Measurements from ENCODE around the gene DOC2B.

Gene DOC2B

DNA sequence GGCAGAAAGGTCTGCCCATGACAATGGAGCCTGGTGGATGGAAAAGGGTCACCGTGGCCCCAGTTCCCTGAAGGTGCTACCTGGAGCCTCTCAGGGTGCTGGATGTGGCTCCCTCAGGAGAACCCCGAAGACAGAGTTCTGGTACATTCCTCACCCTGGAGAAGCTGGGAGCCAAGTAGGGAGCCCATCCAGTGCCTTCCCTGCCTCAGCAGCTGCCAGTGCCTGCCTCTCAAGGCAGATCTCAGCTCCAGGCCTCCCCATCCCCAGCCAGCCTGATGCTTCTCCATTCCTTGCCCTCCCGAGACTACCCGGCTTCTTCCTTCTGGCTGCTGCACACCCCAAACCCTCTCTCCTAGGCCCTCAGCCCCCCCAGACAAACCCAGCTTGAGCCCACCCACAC lies 23.5 kb downstream of the DOC2B start:
- Histone ChIP-seq H3K4me1 (ENCODE audit: control insufficient read depth in 1 of 2, insufficient read depth in 2 of 2, low read length in 2 of 2) (no peaks in the 10 kb centered on the region), H3K27ac (ENCODE audit: low read length) (no peak overlapping the region), H3K9me3 (ENCODE audit: control insufficient read depth in 1 of 2, low read length in 2 of 2) (no peaks in the 10 kb centered on the region), H3K36me3 (ENCODE audit: control insufficient read depth in 1 of 2, insufficient read depth in 2 of 2, low read length in 2 of 2) (peaks cover 0 to 4% of the 10 kb centered on the region in 2 donors), H3K4me3 (ENCODE audit: low read depth in 1 of 2, low read length in 2 of 2) (no peak overlapping the region), H3K27me3 (ENCODE audit: low read depth, low read length) (no peaks in the 10 kb centered on the region)

DNA sequence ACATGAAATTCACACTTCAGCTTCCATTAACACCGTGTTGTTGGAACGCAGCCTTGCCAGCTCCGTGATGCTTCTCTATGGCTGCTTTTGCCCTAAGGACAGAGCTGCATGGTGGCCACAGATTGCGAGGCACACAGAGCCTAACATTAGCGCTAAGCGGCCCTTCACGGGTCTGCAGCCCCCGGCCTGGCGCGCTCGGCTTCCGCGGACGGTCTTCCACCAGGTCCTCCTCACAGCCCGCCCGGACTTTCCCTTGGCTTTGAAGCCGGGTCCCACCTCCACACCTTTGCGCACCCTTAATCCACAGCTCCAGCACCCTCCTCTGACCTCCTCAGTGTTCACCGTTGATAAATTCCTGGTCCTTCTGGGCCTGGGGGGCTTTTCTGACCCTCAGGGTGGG lies 24.5 kb downstream of the DOC2B start:
- H3K27ac ChIP-seq (ENCODE audit: low read length), result no peak overlapping the region
- H3K27me3 ChIP-seq (ENCODE audit: low read depth, low read length), result no peaks in the 10 kb centered on the region
- H3K4me3 ChIP-seq (ENCODE audit: low read depth in 1 of 2, low read length in 2 of 2), result no peak overlapping the region
- no peaks in the 10 kb centered on the region for H3K9me3 ChIP-seq (ENCODE audit: control insufficient read depth in 1 of 2, low read length in 2 of 2)
- H3K36me3 ChIP-seq (ENCODE audit: control insufficient read depth in 1 of 2, insufficient read depth in 2 of 2, low read length in 2 of 2), result peaks cover 0 to 4% of the 10 kb centered on the region in 2 donors
- no peaks in the 10 kb centered on the region for H3K4me1 ChIP-seq (ENCODE audit: control insufficient read depth in 1 of 2, insufficient read depth in 2 of 2, low read length in 2 of 2)

DNA sequence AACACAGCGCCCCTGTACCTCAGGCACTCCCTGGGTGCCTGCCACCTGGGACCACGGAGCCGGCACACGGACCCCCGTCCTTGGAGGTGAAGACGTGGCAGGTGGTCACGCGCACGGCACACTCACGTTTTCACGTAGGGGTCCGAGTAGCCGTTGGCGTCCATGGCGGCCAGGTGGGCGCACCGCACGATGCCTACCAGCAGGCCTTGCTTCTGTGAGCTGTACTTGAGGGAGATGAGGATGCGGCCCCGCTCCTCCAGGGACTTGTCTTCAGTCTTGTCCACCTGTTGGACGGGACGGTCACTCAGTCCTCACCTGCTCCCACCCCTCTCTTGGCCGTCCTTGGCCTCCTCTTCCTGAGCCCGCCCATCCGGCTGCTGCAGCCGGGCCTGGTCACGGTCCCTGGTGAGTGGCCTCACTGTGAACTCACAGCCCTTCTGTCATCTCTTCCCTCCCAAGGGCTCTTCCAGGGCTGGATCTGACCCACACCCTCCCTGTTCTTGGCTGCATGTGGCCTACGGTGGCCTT lies 25.3 kb downstream of the DOC2B start:
- no peak overlapping the region for H3K27ac ChIP-seq (ENCODE audit: low read length)
- H3K9me3 ChIP-seq (ENCODE audit: control insufficient read depth in 1 of 2, low read length in 2 of 2), result no peaks in the 10 kb centered on the region
- peaks cover 0 to 4% of the 10 kb centered on the region in 2 donors for H3K36me3 ChIP-seq (ENCODE audit: control insufficient read depth in 1 of 2, insufficient read depth in 2 of 2, low read length in 2 of 2)
- no peaks in the 10 kb centered on the region for H3K4me1 ChIP-seq (ENCODE audit: control insufficient read depth in 1 of 2, insufficient read depth in 2 of 2, low read length in 2 of 2)
- H3K4me3 ChIP-seq (ENCODE audit: low read depth in 1 of 2, low read length in 2 of 2), result no peak overlapping the region
- H3K27me3 ChIP-seq (ENCODE audit: low read depth, low read length), result no peaks in the 10 kb centered on the region

DNA sequence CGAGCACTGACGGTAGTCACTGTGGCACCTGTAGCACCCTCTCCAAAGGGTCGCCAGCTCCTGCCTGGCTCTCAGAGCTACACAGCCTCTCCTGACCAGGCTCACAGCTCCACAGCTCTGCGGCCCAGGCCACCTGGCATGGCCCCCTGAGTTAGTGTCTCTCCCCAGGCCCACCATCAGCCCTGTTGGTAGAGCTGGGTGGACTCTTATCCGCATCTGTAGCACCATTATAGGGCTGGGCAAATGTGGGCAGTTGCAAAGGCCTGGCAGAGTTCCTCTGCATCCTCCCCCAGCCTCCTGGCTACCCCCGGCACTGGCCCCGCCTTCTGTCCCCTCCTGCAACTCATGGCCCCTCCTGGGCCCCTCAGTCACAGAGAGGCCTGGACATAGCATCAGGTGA lies 25.9 kb downstream of the DOC2B start:
- H3K9me3 ChIP-seq (ENCODE audit: control insufficient read depth in 1 of 2, low read length in 2 of 2), result no peaks in the 10 kb centered on the region
- H3K4me1 ChIP-seq (ENCODE audit: control insufficient read depth in 1 of 2, insufficient read depth in 2 of 2, low read length in 2 of 2), result no peaks in the 10 kb centered on the region
- peaks cover 0 to 4% of the 10 kb centered on the region in 2 donors for H3K36me3 ChIP-seq (ENCODE audit: control insufficient read depth in 1 of 2, insufficient read depth in 2 of 2, low read length in 2 of 2)
- H3K27ac ChIP-seq (ENCODE audit: low read length), result no peak overlapping the region
- H3K4me3 ChIP-seq (ENCODE audit: low read depth in 1 of 2, low read length in 2 of 2), result no peak overlapping the region
- no peaks in the 10 kb centered on the region for H3K27me3 ChIP-seq (ENCODE audit: low read depth, low read length)

DNA sequence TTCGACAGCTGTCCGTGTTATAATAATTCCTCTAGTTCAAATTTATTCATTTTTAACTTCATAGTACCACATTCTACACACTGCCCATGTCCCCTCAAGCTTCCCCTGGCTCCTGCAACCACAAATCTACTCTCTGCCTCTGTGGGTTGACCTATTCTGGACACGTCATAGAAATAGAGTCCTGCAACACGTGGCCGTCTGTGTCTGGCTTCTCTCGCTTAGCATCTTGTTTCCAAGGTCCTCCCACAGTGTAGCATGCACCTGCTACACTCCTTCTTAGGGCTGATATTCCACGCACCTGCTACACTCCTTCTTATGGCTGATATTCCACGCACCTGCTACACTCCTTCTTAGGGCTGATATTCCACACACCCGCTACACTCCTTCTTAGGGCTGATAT lies 27.6 kb downstream of the DOC2B start:
- no peaks in the 10 kb centered on the region for H3K36me3 ChIP-seq (ENCODE audit: control insufficient read depth in 1 of 2, insufficient read depth in 2 of 2, low read length in 2 of 2)
- H3K4me1 ChIP-seq (ENCODE audit: control insufficient read depth in 1 of 2, insufficient read depth in 2 of 2, low read length in 2 of 2), result no peaks in the 10 kb centered on the region
- H3K9me3 ChIP-seq (ENCODE audit: control insufficient read depth in 1 of 2, low read length in 2 of 2), result no peaks in the 10 kb centered on the region
- no peaks in the 10 kb centered on the region for H3K27me3 ChIP-seq (ENCODE audit: low read depth, low read length)
- no peak overlapping the region for H3K4me3 ChIP-seq (ENCODE audit: low read depth in 1 of 2, low read length in 2 of 2)
- H3K27ac ChIP-seq (ENCODE audit: low read length), result no peak overlapping the region

DNA sequence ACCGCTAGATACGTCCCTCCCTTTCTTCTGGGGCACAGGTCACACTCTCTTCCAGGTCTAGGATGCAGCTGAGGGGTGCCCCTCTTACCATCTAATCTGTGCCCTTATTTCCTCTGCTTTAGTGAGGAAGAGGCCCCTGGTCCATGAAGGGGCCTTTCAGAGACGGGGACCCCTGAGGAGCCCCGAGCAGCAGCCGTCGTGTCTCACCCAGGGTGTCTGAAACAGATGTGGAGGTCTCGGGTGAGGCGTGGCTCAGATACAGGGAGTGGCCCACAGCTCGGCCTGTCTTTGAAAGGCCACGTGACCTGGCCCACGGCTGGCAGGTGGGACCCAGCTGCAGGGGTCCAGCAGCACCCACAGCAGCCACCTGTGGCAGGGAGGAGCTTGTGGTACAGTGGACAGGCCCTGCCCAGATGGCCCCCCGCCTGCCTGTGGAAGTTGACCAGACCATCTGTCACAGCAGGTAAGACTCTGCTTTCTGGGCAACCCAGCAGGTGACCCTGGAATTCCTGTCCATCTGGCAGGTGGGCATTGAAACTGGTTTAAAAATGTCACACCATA lies 28.5 kb downstream of the DOC2B start:
- H3K27me3 ChIP-seq (ENCODE audit: low read depth, low read length), result no peaks in the 10 kb centered on the region
- no peaks in the 10 kb centered on the region for H3K9me3 ChIP-seq (ENCODE audit: control insufficient read depth in 1 of 2, low read length in 2 of 2)
- H3K4me1 ChIP-seq (ENCODE audit: control insufficient read depth in 1 of 2, insufficient read depth in 2 of 2, low read length in 2 of 2), result no peaks in the 10 kb centered on the region
- no peak overlapping the region for H3K4me3 ChIP-seq (ENCODE audit: low read depth in 1 of 2, low read length in 2 of 2)
- no peak overlapping the region for H3K27ac ChIP-seq (ENCODE audit: low read length)
- H3K36me3 ChIP-seq (ENCODE audit: control insufficient read depth in 1 of 2, insufficient read depth in 2 of 2, low read length in 2 of 2), result no peaks in the 10 kb centered on the region

DNA sequence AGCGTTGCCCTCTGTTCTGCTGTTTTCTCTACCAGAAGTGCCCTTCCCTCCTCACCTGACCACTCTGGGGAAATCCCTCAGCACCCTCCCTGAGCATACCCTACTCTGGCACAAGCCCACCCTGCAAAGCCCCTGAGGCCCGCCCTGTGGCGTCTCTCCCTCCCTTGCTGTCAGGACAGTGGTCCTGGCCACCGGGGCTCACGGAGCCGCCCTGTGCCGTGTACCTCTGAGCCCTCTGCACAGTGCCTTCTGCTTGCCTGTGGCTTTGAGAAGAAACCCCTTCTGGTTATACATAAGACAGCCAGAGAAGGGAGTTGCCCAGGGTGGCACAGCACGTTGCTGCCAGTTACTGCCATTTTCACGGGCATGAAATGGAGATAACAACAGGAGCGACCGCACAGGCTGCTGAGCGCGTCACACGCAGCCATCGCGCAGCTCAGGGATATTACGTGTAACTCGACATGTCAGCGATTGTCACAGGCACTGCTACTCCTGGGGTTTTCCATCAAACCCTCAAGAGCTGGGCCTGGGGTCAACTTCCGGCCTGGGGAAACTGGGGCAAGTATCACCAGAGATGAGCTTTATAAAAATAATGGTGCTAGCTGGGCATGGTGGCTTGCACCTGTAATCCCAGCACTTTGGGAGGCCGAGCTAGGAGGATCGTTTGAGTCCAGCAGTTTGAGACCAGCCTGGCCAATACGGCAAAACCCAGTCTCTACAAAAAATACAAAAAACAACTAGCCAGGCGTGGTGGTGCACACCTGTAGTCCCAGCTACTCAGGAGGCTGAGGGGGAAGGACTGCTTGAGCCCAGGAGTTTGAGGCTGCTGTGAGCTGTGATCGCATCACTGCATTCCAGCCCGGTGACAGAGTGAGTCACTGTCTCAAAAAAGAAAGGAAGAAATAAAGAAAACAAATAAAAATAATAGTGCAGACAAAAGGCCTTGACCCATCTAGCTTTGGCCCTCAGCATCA lies 29.3 kb downstream of the DOC2B start:
- no peaks in the 10 kb centered on the region for H3K36me3 ChIP-seq (ENCODE audit: control insufficient read depth in 1 of 2, insufficient read depth in 2 of 2, low read length in 2 of 2)
- no peak overlapping the region for H3K4me3 ChIP-seq (ENCODE audit: low read depth in 1 of 2, low read length in 2 of 2)
- H3K4me1 ChIP-seq (ENCODE audit: control insufficient read depth in 1 of 2, insufficient read depth in 2 of 2, low read length in 2 of 2), result no peaks in the 10 kb centered on the region
- no peak overlapping the region for H3K27ac ChIP-seq (ENCODE audit: low read length)
- no peaks in the 10 kb centered on the region for H3K27me3 ChIP-seq (ENCODE audit: low read depth, low read length)
- no peaks in the 10 kb centered on the region for H3K9me3 ChIP-seq (ENCODE audit: control insufficient read depth in 1 of 2, low read length in 2 of 2)

DNA sequence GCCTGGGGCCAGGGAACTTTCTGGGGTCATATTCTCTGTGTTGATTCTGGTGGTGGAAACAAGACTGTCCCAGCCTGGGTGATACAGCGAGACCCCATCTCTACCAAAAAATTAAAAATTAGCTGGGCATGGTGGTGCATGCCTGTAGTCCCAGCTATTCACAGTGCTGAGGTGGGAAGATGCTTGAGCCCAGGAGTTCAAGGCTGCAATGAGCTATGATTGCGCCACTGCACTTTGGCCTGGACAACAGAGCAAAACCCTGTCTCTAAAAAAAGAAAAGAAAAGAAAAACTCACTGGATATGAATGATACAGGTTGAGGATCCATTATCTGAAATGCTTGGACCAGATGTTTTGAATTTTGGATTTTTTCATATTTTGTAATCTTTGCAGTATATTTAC lies 30.4 kb downstream of the DOC2B start:
- Histone ChIP-seq H3K27ac (ENCODE audit: low read length) (no peak overlapping the region), H3K36me3 (ENCODE audit: control insufficient read depth in 1 of 2, insufficient read depth in 2 of 2, low read length in 2 of 2) (no peaks in the 10 kb centered on the region), H3K4me1 (ENCODE audit: control insufficient read depth in 1 of 2, insufficient read depth in 2 of 2, low read length in 2 of 2) (no peaks in the 10 kb centered on the region), H3K27me3 (ENCODE audit: low read depth, low read length) (no peaks in the 10 kb centered on the region), H3K4me3 (ENCODE audit: low read depth in 1 of 2, low read length in 2 of 2) (no peak overlapping the region), H3K9me3 (ENCODE audit: control insufficient read depth in 1 of 2, low read length in 2 of 2) (no peaks in the 10 kb centered on the region)

DNA sequence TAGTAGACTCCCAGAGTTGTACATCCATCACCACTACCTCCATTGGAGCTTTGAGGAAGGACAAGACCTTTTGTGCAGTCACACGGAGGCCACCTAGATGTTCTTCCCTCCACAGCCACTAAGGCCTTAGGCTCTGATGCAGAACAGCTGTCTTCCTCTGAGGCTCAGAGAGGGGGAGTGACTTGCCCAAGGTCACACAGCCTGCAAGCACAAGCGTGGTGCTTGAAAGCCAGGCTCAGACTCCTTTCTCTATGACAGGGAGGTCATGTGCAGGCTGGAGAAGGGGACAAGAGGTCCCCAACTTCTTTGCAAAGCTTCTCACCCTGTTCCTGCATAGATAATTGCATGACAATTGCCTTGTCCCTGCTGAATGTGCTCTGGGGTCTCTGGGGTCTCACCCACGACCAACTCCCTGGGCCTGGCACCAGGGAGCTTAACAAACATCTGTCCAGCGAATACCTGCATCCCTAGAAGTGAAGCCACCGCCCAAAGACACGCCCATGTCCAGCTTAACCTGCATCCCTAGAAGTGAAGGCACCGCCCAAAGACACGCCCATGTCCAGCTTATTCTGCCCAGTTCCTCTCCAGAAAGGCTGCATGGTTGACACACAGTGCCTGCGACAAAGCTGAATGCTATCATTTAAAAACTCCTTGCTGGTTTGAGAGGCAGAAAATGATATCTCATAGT lies 31.4 kb downstream of the DOC2B start:
- H3K4me3 ChIP-seq (ENCODE audit: low read depth in 1 of 2, low read length in 2 of 2), result no peak overlapping the region
- H3K27ac ChIP-seq (ENCODE audit: low read length), result no peak overlapping the region
- H3K9me3 ChIP-seq (ENCODE audit: control insufficient read depth in 1 of 2, low read length in 2 of 2), result no peaks in the 10 kb centered on the region
- H3K27me3 ChIP-seq (ENCODE audit: low read depth, low read length), result no peaks in the 10 kb centered on the region
- H3K36me3 ChIP-seq (ENCODE audit: control insufficient read depth in 1 of 2, insufficient read depth in 2 of 2, low read length in 2 of 2), result no peaks in the 10 kb centered on the region
- H3K4me1 ChIP-seq (ENCODE audit: control insufficient read depth in 1 of 2, insufficient read depth in 2 of 2, low read length in 2 of 2), result no peaks in the 10 kb centered on the region

DNA sequence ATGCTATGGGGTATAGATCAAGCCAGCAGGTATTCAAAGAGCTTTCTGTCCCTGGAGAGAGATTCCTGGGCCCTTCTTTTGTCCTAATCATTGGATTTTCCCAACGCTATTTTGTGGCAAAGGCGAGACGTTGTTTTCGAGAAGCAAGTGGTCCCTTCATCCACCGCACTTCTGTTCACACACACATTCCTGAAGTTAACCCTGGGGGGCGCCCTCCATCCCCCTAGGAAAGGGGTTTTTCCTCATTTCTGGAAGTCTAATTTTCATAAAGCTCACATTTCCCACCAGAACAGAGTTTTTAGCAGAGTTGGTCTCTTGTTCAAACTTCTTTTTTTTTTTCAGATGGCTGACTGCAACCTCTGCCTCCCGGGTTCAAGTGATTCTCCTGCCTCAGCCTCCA lies 32.2 kb downstream of the DOC2B start:
- Histone ChIP-seq H3K36me3 (ENCODE audit: control insufficient read depth in 1 of 2, insufficient read depth in 2 of 2, low read length in 2 of 2) (no peaks in the 10 kb centered on the region), H3K27me3 (ENCODE audit: low read depth, low read length) (no peaks in the 10 kb centered on the region)

DNA sequence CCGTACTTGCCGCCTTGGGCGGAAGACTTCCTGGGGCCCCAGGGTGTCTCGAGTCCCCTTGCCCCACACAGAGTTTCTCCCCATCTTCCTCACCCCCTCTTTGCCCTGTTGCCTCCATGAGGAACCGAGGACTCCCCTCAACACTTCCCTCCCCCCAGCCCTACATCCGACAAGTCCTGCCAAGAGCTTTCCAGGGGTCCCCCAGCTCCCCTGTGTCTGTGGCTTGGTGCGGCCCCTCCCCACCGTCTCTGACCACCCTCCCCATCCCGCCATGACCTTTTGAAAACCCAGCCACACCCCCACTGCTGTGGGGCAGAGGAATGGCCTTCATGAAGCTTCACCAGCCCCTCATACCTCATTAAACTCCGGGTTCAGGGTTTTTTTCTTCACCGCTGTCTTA lies 32.7 kb downstream of the DOC2B start:
- Histone ChIP-seq H3K4me3 (ENCODE audit: low read depth in 1 of 2, low read length in 2 of 2) (no peak overlapping the region), H3K27ac (ENCODE audit: low read length) (no peak overlapping the region), H3K4me1 (ENCODE audit: control insufficient read depth in 1 of 2, insufficient read depth in 2 of 2, low read length in 2 of 2) (no peaks in the 10 kb centered on the region), H3K36me3 (ENCODE audit: control insufficient read depth in 1 of 2, insufficient read depth in 2 of 2, low read length in 2 of 2) (no peaks in the 10 kb centered on the region), H3K27me3 (ENCODE audit: low read depth, low read length) (no peaks in the 10 kb centered on the region), H3K9me3 (ENCODE audit: control insufficient read depth in 1 of 2, low read length in 2 of 2) (no peaks in the 10 kb centered on the region)

More for the DNA sequence above, 32.2 kb downstream of the DOC2B start:
- Histone ChIP-seq H3K27ac (ENCODE audit: low read length) (no peak overlapping the region), H3K4me1 (ENCODE audit: control insufficient read depth in 1 of 2, insufficient read depth in 2 of 2, low read length in 2 of 2) (no peaks in the 10 kb centered on the region), H3K9me3 (ENCODE audit: control insufficient read depth in 1 of 2, low read length in 2 of 2) (no peaks in the 10 kb centered on the region), H3K4me3 (ENCODE audit: low read depth in 1 of 2, low read length in 2 of 2) (no peak overlapping the region)

All from muscle layer of duodenum (tissue), 2 donors.